GM12874 (cell line): ENCODE data around the gene MAP3K14.
A peak's percentile ranks its signal among the peaks of the same experiment; 100 is the strongest.

Experiments
- TF ChIP-seq, protein P1 (sequence below): IDR thresholded peaks from 2 replicates; pipeline ENCODE4 v1.5.1; 2011; ENCODE audit warnings: low read depth, mild to moderate bottlenecking, control low read depth, low read length, moderate library complexity; ENCODE audit not compliant: insufficient read depth

The MAP3K14 gene

DNA sequence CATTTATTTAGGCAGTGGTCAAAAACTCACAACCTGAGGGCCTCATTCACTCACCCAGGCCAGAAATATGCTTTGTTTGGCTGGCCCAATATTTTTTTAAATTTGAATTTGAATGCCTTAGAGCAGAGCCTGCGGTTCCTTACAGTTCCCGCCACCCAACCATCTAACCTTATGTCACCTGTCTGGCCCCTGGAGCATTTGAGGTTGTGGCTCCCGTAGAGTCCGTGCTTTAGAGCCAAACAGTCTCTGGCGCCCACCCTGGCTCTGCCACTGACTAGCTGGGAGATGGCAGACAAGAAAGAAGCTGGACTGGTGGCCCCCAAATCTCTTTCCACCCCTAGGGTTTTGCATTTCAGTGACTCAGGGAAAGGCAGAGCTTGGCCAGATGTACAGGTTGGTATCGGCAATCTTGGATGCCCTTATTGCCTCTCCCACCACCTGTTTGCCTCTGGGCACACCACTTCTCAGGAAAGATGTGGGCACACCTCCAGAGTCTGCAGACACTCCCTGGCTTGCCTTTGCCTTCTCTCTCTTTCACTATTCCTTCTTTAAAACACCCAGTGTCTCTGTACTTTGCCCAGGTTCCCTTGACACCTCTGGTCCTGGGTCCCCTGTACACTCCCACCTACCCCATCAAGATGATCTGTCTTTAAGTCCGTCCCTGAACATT lies 1.9 kb upstream of the MAP3K14 start:
- TF ChIP-seq, protein P1, sequence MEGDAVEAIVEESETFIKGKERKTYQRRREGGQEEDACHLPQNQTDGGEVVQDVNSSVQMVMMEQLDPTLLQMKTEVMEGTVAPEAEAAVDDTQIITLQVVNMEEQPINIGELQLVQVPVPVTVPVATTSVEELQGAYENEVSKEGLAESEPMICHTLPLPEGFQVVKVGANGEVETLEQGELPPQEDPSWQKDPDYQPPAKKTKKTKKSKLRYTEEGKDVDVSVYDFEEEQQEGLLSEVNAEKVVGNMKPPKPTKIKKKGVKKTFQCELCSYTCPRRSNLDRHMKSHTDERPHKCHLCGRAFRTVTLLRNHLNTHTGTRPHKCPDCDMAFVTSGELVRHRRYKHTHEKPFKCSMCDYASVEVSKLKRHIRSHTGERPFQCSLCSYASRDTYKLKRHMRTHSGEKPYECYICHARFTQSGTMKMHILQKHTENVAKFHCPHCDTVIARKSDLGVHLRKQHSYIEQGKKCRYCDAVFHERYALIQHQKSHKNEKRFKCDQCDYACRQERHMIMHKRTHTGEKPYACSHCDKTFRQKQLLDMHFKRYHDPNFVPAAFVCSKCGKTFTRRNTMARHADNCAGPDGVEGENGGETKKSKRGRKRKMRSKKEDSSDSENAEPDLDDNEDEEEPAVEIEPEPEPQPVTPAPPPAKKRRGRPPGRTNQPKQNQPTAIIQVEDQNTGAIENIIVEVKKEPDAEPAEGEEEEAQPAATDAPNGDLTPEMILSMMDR, result no peak

DNA sequence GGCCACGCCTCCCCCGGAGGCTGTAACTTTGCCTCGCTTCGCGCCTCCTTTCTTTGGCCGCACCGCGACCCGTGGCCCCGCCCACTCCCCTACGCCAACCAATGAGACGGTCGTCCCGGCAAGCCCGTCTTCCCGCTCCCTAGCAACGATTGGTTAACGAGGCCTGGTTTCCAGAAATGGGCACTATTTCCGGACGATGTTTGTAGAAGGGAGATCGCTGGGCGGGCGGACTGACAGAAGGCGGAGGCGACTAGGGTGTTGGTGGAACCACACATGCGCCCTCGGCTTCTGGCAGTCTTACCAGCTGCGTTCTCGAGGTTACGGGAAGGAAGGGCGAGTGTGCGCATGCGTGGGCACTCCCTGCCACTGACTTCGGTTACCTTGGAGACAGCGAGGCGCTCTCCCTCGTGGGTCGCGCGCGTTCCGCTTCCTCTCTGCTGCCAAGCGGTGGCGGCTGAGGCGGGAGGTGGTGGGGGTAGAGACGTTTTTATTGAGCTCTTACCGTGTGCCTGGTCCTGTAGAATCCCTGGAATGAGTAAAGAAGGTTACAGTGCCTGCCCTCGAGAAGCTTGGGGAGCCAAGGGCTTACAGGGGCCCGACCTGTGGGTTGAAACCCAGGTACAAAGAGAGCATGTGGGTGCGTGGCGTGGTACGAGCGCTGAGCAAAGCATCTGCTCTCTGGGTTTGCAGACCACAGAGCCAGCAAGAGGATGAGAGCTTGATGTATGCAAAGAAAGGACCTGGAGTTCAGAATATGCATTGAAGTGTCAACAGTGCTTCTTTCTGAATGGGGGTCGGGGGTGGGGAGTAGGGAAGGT lies 500 bp upstream of the MAP3K14 start:
- TF ChIP-seq, protein P1, result 0 out of 2 replicates have a peak, but pooled peaks have one; percentile 1

DNA sequence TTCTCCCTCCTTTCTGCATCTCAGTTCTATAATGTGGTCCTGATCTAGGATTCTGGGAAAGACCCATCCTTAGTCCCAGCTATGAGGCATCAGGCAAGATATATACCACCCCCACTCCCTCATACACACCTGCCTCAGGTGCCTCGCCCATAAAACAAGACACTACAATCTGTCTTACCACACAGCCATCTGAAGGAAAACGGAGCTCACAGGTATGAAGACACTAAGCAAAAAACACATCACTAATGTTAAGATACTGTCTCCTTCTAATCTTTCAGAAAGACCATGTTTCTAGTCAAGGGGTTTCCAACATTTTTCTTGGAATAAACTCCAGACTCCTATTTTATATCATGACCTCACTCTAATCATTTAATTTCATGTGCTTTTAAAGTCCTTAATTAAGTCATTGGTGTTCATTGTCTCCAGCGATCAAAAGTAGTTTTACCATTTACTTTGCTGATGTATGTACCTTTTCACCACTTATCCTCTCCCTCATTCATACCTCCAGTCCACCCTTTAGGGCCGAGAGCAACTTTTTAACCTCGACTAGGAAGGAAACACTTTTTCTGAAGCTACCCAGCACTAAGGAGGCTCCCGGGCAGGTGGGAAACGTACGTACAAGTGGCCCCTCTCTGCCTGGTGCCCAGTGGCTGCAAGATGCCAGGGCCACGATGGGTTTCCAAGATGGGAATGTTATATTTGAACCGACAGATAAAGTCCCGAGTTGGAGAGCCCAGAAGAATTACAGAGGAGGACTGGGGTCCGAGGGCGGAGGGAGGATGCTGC lies 979 bp downstream of the MAP3K14 start:
- TF ChIP-seq, protein P1, result no peak

DNA sequence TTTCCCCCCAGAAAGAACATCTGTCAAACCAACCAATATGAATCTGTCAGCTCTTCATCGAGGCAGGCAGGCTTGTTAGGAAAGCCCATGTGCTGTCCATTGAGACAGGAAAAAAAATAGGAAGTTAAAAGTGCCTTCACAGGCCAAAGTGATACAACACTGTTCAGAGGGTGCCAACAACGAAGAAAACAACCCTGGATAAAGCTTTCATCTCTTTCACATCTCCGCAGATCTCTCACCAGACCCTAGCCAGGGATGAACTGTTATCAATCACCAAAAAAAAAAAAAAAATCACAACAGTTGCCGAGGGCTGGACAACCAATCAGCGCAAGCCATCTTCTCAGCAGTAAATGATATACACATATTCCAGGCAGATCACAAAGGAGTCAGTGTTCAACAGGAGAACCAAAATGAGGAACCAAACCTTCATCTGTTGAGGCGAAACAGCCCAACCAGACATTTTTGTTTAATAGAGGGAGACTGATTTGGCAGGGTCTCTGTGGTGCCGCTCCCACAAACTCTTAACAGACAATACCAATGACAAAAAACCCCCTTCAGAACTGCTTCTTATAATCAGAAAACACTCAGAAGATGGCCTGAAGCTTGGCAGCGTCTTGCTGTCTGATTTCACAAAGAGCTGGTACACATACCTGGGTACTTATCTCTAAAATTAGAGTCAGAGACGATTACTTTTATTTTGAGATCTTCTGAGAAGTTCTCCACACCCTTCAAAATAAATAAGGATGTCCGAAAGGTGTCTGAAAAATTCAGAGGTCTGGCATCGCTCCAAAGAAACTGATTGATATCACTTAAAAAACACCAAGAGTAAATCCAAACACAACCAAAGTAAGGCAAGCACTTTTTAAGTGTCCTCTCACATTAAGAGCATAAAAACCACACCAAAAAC lies 1.8 kb downstream of the MAP3K14 start:
- TF ChIP-seq, protein P1, result no peak

DNA sequence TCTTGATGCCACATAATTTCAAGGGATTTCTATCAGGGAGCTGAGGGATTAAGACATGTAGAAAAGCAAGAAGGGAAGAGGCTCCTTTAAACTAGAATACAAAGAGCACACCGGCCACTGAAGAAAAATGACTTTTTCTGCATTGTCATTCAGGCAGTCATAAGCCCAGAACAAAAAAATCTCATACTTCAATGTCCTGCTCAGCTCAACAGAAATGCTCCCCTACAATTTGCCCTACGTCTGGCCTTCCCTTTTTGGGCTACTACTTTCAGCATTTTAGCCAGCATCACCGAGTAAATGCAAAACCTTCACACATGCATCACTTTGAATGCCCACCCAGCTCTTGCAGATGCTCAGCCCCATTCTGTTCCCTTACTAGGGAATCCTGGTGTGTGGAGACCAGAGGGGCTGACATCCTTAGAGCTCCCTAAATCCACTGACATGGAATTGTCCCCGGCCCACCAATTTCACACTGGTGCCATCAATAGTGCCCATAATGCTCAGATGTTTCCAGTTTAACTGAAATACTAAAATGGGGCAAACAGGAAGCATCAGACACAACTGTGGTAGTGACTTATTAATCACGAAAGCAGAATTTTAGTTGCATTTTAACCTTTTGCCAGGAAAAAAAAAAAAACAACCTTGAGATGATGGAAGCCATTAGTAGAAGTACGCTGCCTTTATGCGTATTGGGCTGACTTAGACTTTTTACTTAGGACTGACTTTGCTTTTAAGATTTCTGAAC lies 2.7 kb downstream of the MAP3K14 start:
- TF ChIP-seq, protein P1, result no peak

DNA sequence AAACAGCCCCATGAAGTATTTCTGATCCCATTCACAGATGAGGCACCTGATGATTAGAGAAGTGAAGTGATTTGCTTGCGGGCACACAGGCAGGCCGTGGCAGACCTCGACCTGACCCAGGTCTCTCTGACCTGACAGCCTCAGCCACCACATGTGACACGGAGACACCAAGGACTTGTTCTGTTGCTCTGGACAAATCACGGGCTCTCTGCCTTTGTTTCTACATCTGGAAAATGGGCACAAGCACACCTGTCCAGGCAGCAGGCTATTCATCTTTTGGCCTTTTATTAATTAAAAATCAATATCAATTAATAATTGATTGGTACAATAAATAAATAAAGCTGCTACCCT lies 3.4 kb downstream of the MAP3K14 start:
- TF ChIP-seq, protein P1, result no peak
